Colonic mucosa (tissue), 4 donors: ENCODE data around the gene PRDM10. TPM values are rescaled to one million over a fixed set of nuclear protein-coding genes. Genes with fewer than 3 reads are reported as not detected.

Experiments used
- DNase-seq: peaks from one replicate; pipeline ENCODE4 v3.0.0-alpha.2; 2020
- H3K27ac ChIP-seq: fragments of 200-600 bp; one replicate; pipeline ENCODE4 v1.8.0; 2021
- H3K27me3 ChIP-seq: fragments of 200-600 bp; one replicate; pipeline ENCODE4 v1.8.0; 2021
- H3K36me3 ChIP-seq: fragments of 200-600 bp; one replicate; pipeline ENCODE4 v1.8.0; 2021
- H3K4me1 ChIP-seq: fragments of 200-600 bp; one replicate; pipeline ENCODE4 v1.8.0; 2021; ENCODE audit warnings: mild to moderate bottlenecking
- H3K4me3 ChIP-seq: fragments of 200-600 bp; one replicate; pipeline ENCODE4 v1.8.0; 2021
- H3K9ac ChIP-seq, 2 donors: one replicate each; pipeline ENCODE4 v1.7.0; 2013; ENCODE audit warnings: control low read depth in 2 of 2, low read depth in 2 of 2, low read length in 2 of 2
- H3K9me3 ChIP-seq: fragments of 200-600 bp; one replicate; pipeline ENCODE4 v1.8.0; 2021
- CTCF ChIP-seq: fragments of 200-600 bp; IDR thresholded peaks from one replicate; pipeline ENCODE4 v1.8.0; 2022; ENCODE audit warnings: antibody characterized with exemption, mild to moderate bottlenecking
- intact Hi-C: fragments of 100-400 bp; cut with DNase I; formaldehyde crosslinking; loops from one replicate; pipeline ENCODE4 v1.14.1; 2022
- total RNA-seq, 2 donors: library from RNA; stranded (reverse); fragmentation: NEBNext Ultra II Directional in 1 of 2; extraction: Animal tissue kit (Norgen Biotek cat#: 25700) in 1 of 2; gene quantifications; one replicate each; pipeline ENCODE4 v1.2.1, GENCODE V29; 2021
- donor health status: healthy.
- donor health status: DM: no; HTN: no; CAD: no.
- donor health status: DM: no; HTN: no; CAD: no.

Gene PRDM10
- total RNA-seq, 2 donors from 2014 or later, result 11.0 to 18.3 TPM

GRCh38 chr11:129918361-129918760, 84.3 kb downstream of the PRDM10 start:
- H3K4me1 ChIP-seq, result no peaks in the 10 kb centered on the region
- TF ChIP-seq CTCF, result no peak
- intact Hi-C loops, result no loop called here
- H3K36me3 ChIP-seq, result peaks cover 4% of the 10 kb centered on the region
- H3K9ac ChIP-seq, result no peak overlapping the region
- no peaks in the 10 kb centered on the region for H3K9me3 ChIP-seq
- H3K4me3 ChIP-seq, result no peak overlapping the region
- DNase-seq, result no peak
- H3K27me3 ChIP-seq, result no peaks in the 10 kb centered on the region
- no peak overlapping the region for H3K27ac ChIP-seq

- H3K9ac ChIP-seq, result no peak overlapping the region
- TF ChIP-seq CTCF, result no peak
- H3K27ac ChIP-seq, result no peak overlapping the region
- H3K4me3 ChIP-seq, result no peak overlapping the region
- H3K36me3 ChIP-seq, result no peaks in the 10 kb centered on the region
- no peaks in the 10 kb centered on the region for H3K27me3 ChIP-seq
- intact Hi-C loops, result no loop called here
- no peaks in the 10 kb centered on the region for H3K9me3 ChIP-seq
- DNase-seq, result no peak
- no peaks in the 10 kb centered on the region for H3K4me1 ChIP-seq
Measured at GRCh38 chr11:129917231-129917630, 85.4 kb downstream of the PRDM10 start.

GRCh38 chr11:129911298-129911697, 91.3 kb downstream of the PRDM10 start:
- no peak overlapping the region for H3K27ac ChIP-seq
- H3K4me1 ChIP-seq, result no peaks in the 10 kb centered on the region
- no peaks in the 10 kb centered on the region for H3K9me3 ChIP-seq
- no peaks in the 10 kb centered on the region for H3K27me3 ChIP-seq
- intact Hi-C loops, result no loop called here
- TF ChIP-seq CTCF, result no peak
- DNase-seq, result no peak
- H3K36me3 ChIP-seq, result no peaks in the 10 kb centered on the region
- no peak overlapping the region for H3K4me3 ChIP-seq
- H3K9ac ChIP-seq, result no peak overlapping the region

GRCh38 chr11:129910360-129910759, 92.3 kb downstream of the PRDM10 start:
- Histone ChIP-seq H3K9ac (no peak overlapping the region), H3K27me3 (no peaks in the 10 kb centered on the region), H3K9me3 (no peaks in the 10 kb centered on the region), H3K4me1 (no peaks in the 10 kb centered on the region), H3K36me3 (no peaks in the 10 kb centered on the region), H3K4me3 (no peak overlapping the region), H3K27ac (no peak overlapping the region)
- no peak for DNase-seq
- intact Hi-C loops, result no loop called here
- no peak for TF ChIP-seq CTCF

- no peak for TF ChIP-seq CTCF
- Histone ChIP-seq H3K27me3 (no peaks in the 10 kb centered on the region), H3K27ac (no peak overlapping the region), H3K4me3 (no peak overlapping the region), H3K9ac (no peak overlapping the region), H3K4me1 (no peaks in the 10 kb centered on the region), H3K9me3 (no peaks in the 10 kb centered on the region), H3K36me3 (no peaks in the 10 kb centered on the region)
- DNase-seq, result no peak
- intact Hi-C loops, result no loop called here
Measured at GRCh38 chr11:129905402-129905801, 97.2 kb downstream of the PRDM10 start.

- Histone ChIP-seq H3K4me3 (peak overlapping the region; percentile 95), H3K27me3 (no peaks in the 10 kb centered on the region), H3K27ac (peak overlapping the region; percentile 72), H3K9me3 (no peaks in the 10 kb centered on the region), H3K36me3 (peaks cover 7% of the 10 kb centered on the region), H3K9ac (peak overlapping the region; percentile 76 to 84), H3K4me1 (no peaks in the 10 kb centered on the region)
- no peak for DNase-seq
- no peak for TF ChIP-seq CTCF
- intact Hi-C loops, result no loop called here
Measured at GRCh38 chr11:129896062-129896461, 106.6 kb downstream of the PRDM10 start.
